Calu3 (cell line): ENCODE data around the gene CXCL16. TPM values are rescaled to one million over a fixed set of nuclear protein-coding genes. Genes with fewer than 3 reads are reported as not detected.
A peak's percentile ranks its signal among the peaks of the same experiment; 100 is the strongest.

Experiments used
- Bru-seq: library from RNA; stranded (reverse); fragments of 400-500 nt; gene quantifications from one replicate; lab custom pipeline; 2021; lab: Mats Ljungman, UMichigan
- BruChase-seq, 2 experiments: library from RNA; stranded (reverse); fragments of 400-500 nt; gene quantifications; one replicate each; lab custom pipeline; 2021; lab: Mats Ljungman, UMichigan
- BruUV-seq: library from RNA; stranded (reverse); fragments of 400-500 nt; replicated peaks from 2 replicates; lab custom pipeline; 2021; lab: Mats Ljungman, UMichigan
- CTCF ChIA-PET: fragments of 300-600 bp; sonication (Branson Sonifier 250); formaldehyde crosslinking; loops from one replicate; lab custom pipeline; 2022; ENCODE audit warnings: antibody characterized with exemption; lab: Charles Lee
- DNase-seq: peaks from one replicate; pipeline ENCODE4 v3.0.0; 2022
- H3K27ac Mint-ChIP-seq: one replicate; pipeline ENCODE4 v1.8.0; 2022; ENCODE audit warnings: mixed read lengths; ENCODE audit not compliant: unreplicated experiment
- H3K27me3 Mint-ChIP-seq: one replicate; pipeline ENCODE4 v1.8.0; 2022; ENCODE audit warnings: mixed read lengths; ENCODE audit not compliant: unreplicated experiment
- H3K36me3 Mint-ChIP-seq: one replicate; pipeline ENCODE4 v1.8.0; 2022; ENCODE audit warnings: mild to moderate bottlenecking, moderate library complexity, mixed read lengths; ENCODE audit not compliant: insufficient read depth, unreplicated experiment
- H3K4me1 Mint-ChIP-seq: one replicate; pipeline ENCODE4 v1.8.0; 2022; ENCODE audit warnings: mild to moderate bottlenecking, low read depth, mixed read lengths; ENCODE audit not compliant: unreplicated experiment
- H3K4me3 Mint-ChIP-seq: one replicate; pipeline ENCODE4 v1.8.0; 2022; ENCODE audit warnings: mild to moderate bottlenecking, low read depth, moderate library complexity, mixed read lengths; ENCODE audit not compliant: unreplicated experiment
- H3K9me3 Mint-ChIP-seq: one replicate; pipeline ENCODE4 v1.8.0; 2022; ENCODE audit warnings: low read depth, mixed read lengths; ENCODE audit not compliant: unreplicated experiment
- intact Hi-C: fragments of 100-400 bp; cut with micrococcal nuclease; formaldehyde crosslinking; loops from one replicate; pipeline ENCODE4 v1.10.0; 2022; ENCODE audit not compliant: unreplicated experiment
- long read RNA-seq: library from polyadenylated mRNA; stranded (forward); transcript quantifications from one replicate; pipeline ENCODE4 v2.0.0, GENCODE V29; 2022
- total RNA-seq: library from RNA; stranded (reverse); gene quantifications from 2 replicates; pipeline ENCODE4 v1.2.3, GENCODE V29; 2022
- TF ChIP-seq, protein P1 (sequence below): fragments of 200-600 bp; IDR thresholded peaks from one replicate; pipeline ENCODE4 v1.8.0; 2022; ENCODE audit warnings: antibody characterized with exemption; ENCODE audit not compliant: unreplicated experiment

Gene CXCL16, protein sequence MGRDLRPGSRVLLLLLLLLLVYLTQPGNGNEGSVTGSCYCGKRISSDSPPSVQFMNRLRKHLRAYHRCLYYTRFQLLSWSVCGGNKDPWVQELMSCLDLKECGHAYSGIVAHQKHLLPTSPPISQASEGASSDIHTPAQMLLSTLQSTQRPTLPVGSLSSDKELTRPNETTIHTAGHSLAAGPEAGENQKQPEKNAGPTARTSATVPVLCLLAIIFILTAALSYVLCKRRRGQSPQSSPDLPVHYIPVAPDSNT
- total RNA-seq (73.1 and 77.6 TPM in 2 replicates), Bru-seq, nascent RNA (percentile 69 among the genes with signal in this experiment), BruChase-seq, experiment 1, labeled RNA remaining after a 6-hour chase (percentile 96 among the genes with signal in this experiment), BruChase-seq, experiment 2, labeled RNA remaining after a 2-hour chase (percentile 89 among the genes with signal in this experiment)
- long read RNA-seq, transcript CXCL16-203 (5 exons, 1,668 nt), result minor isoform, 28 of 145 reads
- long read RNA-seq, transcript CXCL16-201 (6 exons, 2,222 nt), result major isoform, 106 of 145 reads
- long read RNA-seq, partial matches to known transcripts, result 9 of 145 reads
- long read RNA-seq, other reads (novel, unspliced or antisense), result 2 of 145 reads

GRCh38 chr17:4739122-4740024 is at the start of gene CXCL16, which contains the start of gene ZMYND15:
CXCL16 (minus strand) TSS chr17:4739928; CDS start chr17:4739339, 589 bp downstream.
ZMYND15 (plus strand) TSS chr17:4739833; CDS start chr17:4740549, 716 bp downstream.
- Mint-ChIP-seq H3K36me3 (peaks cover 47% of the 10 kb centered on the region), H3K4me1 (peaks cover 8% of the 10 kb centered on the region), H3K9me3 (no peaks in the 10 kb centered on the region), H3K27me3 (no peaks in the 10 kb centered on the region), H3K4me3 (peak within 1 kb of the TSS; percentile 77), H3K27ac (peak within 1 kb of the TSS; percentile 82)
- TF ChIP-seq, protein P1, sequence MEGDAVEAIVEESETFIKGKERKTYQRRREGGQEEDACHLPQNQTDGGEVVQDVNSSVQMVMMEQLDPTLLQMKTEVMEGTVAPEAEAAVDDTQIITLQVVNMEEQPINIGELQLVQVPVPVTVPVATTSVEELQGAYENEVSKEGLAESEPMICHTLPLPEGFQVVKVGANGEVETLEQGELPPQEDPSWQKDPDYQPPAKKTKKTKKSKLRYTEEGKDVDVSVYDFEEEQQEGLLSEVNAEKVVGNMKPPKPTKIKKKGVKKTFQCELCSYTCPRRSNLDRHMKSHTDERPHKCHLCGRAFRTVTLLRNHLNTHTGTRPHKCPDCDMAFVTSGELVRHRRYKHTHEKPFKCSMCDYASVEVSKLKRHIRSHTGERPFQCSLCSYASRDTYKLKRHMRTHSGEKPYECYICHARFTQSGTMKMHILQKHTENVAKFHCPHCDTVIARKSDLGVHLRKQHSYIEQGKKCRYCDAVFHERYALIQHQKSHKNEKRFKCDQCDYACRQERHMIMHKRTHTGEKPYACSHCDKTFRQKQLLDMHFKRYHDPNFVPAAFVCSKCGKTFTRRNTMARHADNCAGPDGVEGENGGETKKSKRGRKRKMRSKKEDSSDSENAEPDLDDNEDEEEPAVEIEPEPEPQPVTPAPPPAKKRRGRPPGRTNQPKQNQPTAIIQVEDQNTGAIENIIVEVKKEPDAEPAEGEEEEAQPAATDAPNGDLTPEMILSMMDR, result no peak
- intact Hi-C loops, result loop anchor here (10.0 kb wide), 1 partner anchor 145 kb away; no protein-coding TSS in a partner anchor
- no TSS peak for BruUV-seq
- CTCF ChIA-PET, result interaction anchor here (1.0 to 2.0 kb wide), 2 partner anchors 51 to 57 kb away, joined by 3 to 11 read pairs; partner anchors contain the start of gene PSMB6
- DNase-seq, result peak; percentile 65

GRCh38 chr17:4788807-4789700 is 49.3 kb upstream of the CXCL16 start, which contains the start of gene GLTPD2:
GLTPD2 (plus strand) TSS chr17:4788964; CDS start chr17:4789012, 48 bp downstream.
- peak; percentile 17 for DNase-seq
- TF ChIP-seq, protein P1, result no peak
- peaks cover 30% of the 10 kb centered on the region for H3K36me3 Mint-ChIP-seq
- CTCF ChIA-PET, result interaction anchor here (1.3 to 2.5 kb wide), 9 partner anchors 10 to 222 kb away, joined by 3 to 14 read pairs (median 6); partner anchors contain the start of genes ARRB2, MED11, TM4SF5 and ZMYND15
- no TSS peak for BruUV-seq
- peaks cover 16% of the 10 kb centered on the region for H3K4me1 Mint-ChIP-seq
- H3K4me3 Mint-ChIP-seq, result peak within 1 kb of the TSS; percentile 87
- H3K27me3 Mint-ChIP-seq, result no peaks in the 10 kb centered on the region
- peak within 1 kb of the TSS; percentile 73 for H3K27ac Mint-ChIP-seq
- H3K9me3 Mint-ChIP-seq, result no peaks in the 10 kb centered on the region
- intact Hi-C loops, result loop anchor here (5.0 kb wide), 1 partner anchor 113 kb away; the partner anchor contains the start of gene CHRNE

GRCh38 chr17:4788159-4788806 is 48.6 kb upstream of the CXCL16 start:
- no TSS peak for BruUV-seq
- CTCF ChIA-PET, result interaction anchor here (1.0 kb wide), 2 partner anchors 103 to 121 kb away, joined by 3 to 4 read pairs; no protein-coding TSS in a partner anchor
- H3K27ac Mint-ChIP-seq, result peak overlapping the region; percentile 73
- H3K9me3 Mint-ChIP-seq, result no peaks in the 10 kb centered on the region
- no peak for DNase-seq
- TF ChIP-seq, protein P1, result no peak
- H3K4me1 Mint-ChIP-seq, result peaks cover 16% of the 10 kb centered on the region
- H3K36me3 Mint-ChIP-seq, result peaks cover 30% of the 10 kb centered on the region
- intact Hi-C loops, result loop anchor here (5.0 kb wide), 1 partner anchor 114 kb away; the partner anchor contains the start of gene CHRNE
- H3K27me3 Mint-ChIP-seq, result no peaks in the 10 kb centered on the region
- H3K4me3 Mint-ChIP-seq, result peak overlapping the region; percentile 87
